CD4-positive, alpha-beta T cell treated with Interleukin-15 for 1 hour (primary cell): ENCODE measurements around the gene TRIP12.
"Not testable (repeated sequence)": the region's sequence is repeated elsewhere in the genome, so short reads cannot be mapped to it uniquely, and the experiment has no call there.

ENCODE experiments used
- DNase-seq: peaks from one replicate; pipeline ENCODE4 v3.0.0-alpha.2; 2020

The TRIP12 gene

DNA sequence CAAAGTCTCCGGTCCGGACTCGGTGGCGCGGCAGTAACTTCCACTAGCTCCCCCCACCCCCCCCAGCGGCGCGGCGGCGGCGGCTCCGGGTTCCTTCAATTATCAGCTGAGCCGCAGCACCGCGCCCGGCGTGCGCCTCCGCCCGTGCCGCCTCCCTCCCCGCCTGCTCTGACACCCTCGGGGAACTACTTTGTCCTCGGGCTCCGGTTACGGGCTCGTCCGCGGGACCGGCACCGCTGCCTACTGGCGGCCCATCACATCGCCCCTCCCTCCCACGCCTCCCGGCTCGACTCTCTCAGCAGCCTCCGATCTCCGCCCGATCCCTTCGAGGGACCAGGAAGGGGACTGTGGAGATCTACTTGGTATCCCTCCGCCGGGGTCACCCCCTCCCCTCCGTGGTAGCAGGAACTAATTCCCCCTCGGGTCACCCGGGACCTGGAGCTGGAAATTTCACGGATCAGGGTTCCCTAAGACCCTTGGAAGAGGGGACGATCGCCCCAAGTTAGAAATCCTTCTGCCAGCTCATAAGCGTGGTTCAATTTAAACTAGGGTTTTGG lies at the start of gene TRIP12:
Gene TRIP12 (minus strand): TSS at position 118 of the 557 bp plus-strand sequence. CDS start 41,930 bp downstream, outside the sequence.
- peak; percentile 87 for DNase-seq

DNA sequence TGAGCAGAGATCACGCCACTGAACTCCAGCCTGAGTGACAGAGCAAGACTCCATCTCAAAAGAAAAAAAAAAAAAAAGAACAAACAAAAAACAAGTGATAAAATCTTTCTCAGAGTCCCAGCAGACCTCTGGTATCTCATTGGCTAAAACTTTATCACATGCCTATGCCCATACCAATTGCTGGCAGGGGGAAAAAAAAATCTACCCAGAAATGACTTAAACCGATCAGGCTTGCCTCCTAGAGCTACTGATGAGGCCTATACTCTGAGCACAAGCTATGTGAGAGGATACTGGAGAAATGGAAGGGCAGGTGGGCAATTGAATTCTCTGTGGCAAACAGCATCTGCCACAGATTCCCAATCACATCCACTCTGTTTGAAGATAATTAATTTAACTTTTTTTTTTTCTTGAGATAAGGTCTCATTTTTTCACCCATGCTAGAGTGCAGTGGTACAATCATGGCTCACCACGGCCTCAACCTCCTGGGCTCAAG lies 49.5 kb upstream of the TRIP12 start:
- no peak for DNase-seq

DNA sequence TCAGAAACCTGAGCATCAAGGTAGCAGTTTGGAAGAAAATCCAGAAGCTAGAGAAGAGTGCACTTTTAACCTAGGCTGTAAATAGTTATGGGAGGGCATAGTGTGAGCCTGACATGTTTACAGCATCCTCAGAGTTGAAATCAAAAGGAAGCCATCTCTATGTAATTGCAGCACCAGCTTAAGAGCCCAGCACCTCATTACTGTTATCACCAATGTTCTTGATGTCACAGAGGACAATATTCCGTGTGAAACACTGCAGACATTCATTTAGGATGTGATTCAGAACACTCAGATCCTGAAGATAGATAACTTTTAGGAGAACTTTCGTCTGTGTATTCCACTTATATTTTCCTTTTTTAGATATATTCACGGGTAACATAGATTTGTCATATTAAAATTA lies 48.6 kb upstream of the TRIP12 start:
- no peak for DNase-seq

- no peak for DNase-seq
Measured at GRCh38 chr2:229969921-229970320, 48.1 kb upstream of the TRIP12 start.

DNA sequence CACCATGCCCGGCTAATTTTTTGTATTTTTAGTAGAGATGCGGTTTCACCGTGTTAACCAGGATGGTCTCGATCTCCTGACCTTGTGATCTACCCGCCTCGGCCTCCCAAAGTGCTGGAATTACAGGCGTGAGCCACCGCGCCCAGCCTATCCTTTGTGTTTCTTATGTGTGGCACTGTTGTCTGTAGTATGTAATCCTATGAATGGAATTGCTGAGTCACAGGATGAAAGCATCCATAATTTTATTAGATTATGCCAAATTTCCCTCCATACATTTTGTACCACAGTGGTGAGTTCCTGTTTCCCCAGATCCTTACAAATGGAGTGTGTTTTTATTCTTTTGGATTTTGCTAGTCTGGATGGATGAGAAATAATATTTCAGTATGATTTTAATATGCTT lies 41.8 kb upstream of the TRIP12 start:
- DNase-seq, result not testable (repeated sequence)

- no peak for DNase-seq
Measured at GRCh38 chr2:229956491-229956890, 34.7 kb upstream of the TRIP12 start.

- no peak for DNase-seq
Measured at GRCh38 chr2:229955663-229956062, 33.9 kb upstream of the TRIP12 start.

DNA sequence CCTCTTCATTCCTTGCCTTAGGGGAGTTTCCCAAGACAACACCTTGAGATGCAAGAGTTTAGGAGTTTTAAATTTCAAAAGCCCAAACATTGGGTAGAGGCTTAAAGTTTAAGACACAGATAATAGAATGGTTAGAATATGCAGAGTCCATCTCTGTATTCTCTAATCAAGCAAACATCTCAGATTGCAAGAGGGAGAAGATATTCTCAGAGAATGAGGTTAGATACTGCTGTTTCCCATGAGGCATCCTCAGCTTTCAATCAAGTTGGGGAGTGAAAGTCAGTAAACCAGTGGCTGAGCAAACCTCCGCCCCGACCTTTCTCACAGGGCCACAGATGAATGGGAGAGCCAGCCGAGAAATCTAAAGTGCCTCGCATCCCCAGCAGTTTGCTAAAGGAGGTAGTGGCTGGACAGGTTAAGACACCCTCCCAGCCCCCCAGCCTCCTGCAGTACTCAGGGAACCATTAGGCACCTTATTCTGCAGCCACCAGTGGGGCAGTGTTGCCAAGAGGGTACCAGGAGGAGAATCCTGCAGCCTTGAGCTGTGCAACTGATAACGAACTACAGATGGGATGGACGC lies 30.5 kb upstream of the TRIP12 start:
- no peak for DNase-seq

DNA sequence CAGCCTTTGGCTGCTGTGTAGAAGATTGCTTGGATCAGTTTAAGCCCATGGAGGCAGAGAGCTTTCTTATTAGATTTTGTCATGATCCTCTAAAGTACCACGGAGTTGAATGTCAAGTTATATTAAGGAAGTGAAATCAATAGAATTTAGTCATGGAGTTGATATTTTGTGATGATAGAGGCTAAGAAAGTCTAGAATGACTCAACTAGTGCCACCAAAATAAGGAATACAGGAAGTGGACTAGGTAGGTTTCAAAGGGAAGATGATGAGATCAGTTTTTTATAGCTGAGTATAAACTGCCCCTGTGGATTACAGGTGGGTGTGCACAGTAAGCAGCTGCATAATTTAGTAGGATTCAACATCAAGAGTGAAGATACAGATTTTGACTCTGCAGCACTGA lies 25.7 kb upstream of the TRIP12 start:
- no peak for DNase-seq

GRCh38 chr2:229945975-229946374 lies 24.2 kb upstream of the TRIP12 start:
- no peak for DNase-seq

GRCh38 chr2:229943770-229944449 lies 22.1 kb upstream of the TRIP12 start:
- no peak for DNase-seq

DNA sequence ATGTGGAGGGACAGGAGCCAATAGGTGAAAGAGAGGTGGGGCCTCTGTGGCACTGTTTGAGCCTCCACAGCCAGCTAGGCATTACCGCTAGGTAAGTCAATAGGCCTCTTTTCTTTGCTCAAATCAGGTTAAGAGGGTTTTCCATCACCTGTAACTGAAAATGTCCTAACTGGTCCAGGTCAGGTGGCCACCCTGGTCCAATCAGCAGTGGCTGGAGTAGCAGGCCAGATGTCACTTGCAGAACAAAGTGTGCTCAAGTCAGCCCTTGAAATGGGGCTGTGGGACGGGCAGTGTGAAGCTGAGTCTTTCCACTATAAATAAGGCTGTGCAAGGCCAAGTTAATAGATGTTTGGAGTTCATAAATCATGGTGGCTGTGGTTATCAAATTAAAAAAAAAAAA lies 21.4 kb upstream of the TRIP12 start:
- DNase-seq, result no peak

GRCh38 chr2:229942671-229943070 lies 20.9 kb upstream of the TRIP12 start:
- no peak for DNase-seq

DNA sequence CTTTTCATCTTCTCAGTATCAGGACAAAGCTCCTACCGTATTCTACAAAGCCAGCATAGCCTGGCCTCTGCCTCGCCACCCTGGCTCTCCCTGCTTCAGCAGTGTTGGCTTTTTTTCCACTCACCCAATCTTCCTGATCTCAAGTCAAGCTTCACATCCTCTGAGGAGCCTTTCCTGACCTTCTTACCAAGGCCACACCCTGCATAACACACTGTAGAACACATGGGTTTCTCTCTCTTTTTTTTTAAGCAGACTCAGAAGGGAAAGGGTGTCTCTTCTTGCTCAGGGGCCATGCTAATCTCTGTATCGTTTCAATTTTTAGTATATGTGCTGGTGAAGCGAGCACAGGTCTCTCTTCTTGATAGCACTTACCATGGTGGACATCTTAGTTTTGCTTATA lies 15.7 kb upstream of the TRIP12 start:
- DNase-seq, result no peak

DNA sequence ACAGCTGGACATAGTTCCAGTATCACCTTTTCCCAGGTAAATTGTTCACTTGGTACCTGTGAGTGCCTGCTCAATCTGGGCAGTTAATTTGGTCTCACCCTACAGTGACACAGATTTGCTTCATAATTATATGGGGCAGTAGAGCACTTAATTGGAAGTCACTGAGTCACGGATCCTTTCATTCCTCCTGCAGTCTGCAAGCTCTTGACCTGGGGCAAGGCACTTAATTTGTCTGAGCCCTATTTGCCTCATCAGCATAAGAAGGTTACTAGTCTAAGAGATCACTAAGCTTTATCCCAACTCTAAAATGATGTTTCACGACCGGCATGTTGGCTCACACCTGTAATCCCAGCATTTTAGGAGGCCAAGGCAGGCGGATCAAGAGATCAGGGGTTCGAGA lies 9.4 kb upstream of the TRIP12 start:
- no peak for DNase-seq

- no peak for DNase-seq
Measured at GRCh38 chr2:229930656-229931055, 8.8 kb upstream of the TRIP12 start.

DNA sequence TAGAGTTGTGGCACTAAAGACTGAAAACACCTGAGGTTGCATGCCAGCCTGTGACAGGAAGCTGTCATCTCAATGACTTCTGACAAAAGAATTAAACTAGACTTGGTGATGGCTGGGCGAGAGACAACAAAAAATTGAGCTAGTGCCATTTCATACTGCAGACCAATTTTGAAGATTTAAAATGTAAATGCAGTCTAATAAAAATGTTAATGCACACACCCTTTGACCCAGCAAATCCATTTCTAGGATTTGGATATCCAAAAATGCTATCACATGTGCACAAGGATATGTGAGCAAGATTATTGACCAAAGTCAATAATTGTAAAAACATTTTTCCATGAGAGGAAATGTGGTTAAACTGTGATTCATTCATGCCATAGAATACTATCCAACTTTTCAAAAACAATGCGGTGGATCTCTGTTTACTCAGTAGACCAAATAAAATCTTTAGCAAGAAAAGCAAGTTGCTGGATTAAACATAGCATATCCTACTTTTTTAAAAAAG lies 6.1 kb upstream of the TRIP12 start:
- DNase-seq, result no peak

DNA sequence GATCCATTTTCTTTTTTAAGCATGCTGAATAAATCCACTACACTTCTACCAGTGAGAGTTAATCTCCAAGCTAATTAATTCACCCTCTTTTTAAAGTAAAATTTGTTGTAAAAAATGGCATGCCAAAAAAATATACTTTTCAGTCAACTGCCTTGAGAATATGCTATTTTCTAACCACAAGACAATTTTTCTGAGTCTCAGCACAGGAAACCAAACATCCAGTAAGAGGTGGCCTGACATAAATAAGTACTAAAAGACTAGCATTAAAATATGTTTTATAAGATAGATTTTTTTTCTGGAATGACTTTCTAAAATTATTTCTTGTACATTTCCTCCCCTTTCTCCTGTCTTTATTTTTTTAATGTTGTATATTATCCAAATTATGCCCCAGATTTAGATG lies 3.4 kb upstream of the TRIP12 start:
- DNase-seq, result no peak

GRCh38 chr2:229924541-229924940 lies 2.7 kb upstream of the TRIP12 start:
- not testable (repeated sequence) for DNase-seq

GRCh38 chr2:229922449-229923386 lies 909 bp upstream of the TRIP12 start, which contains the start of gene FBXO36:
Gene FBXO36, plus strand, starts transcription at chr2:229922503. Its CDS starts 11 bp downstream, at chr2:229922514.
- DNase-seq, result peak; percentile 80

- DNase-seq, result peak; percentile 79
Measured at GRCh38 chr2:229921101-229921891, 513 bp downstream of the TRIP12 start.
